GM19324 (cell line): ENCODE measurements around the gene RYR3.
A peak's percentile ranks its signal among the peaks of the same experiment; 100 is the strongest.

ENCODE experiments used
- ATAC-seq: cut with Tn5 transposase; IDR thresholded peaks from one replicate; pipeline ENCODE4 v1.9.1; 2021; ENCODE audit warnings: mild to moderate bottlenecking, moderate library complexity; ENCODE audit not compliant: unreplicated experiment, low FRiP score

RYR3 gene

GRCh38 chr15:33678602-33679001 lies 367.8 kb downstream of the RYR3 start:
- no peak for ATAC-seq

- ATAC-seq = no peak
Observed at GRCh38 chr15:33679061-33679460, 368.3 kb downstream of the RYR3 start.

- ATAC-seq = no peak
Observed at GRCh38 chr15:33680336-33680735, 369.6 kb downstream of the RYR3 start.

GRCh38 chr15:33693166-33693800 lies 382.5 kb downstream of the RYR3 start:
- ATAC-seq = no peak

GRCh38 chr15:33698126-33698525 lies 387.4 kb downstream of the RYR3 start:
- no peak for ATAC-seq

- ATAC-seq = no peak
Observed at GRCh38 chr15:33699145-33699544, 388.4 kb downstream of the RYR3 start.

GRCh38 chr15:33699691-33700447 lies 389.1 kb downstream of the RYR3 start:
- no peak for ATAC-seq

GRCh38 chr15:33700695-33701303 lies 390.0 kb downstream of the RYR3 start:
- no peak for ATAC-seq

- ATAC-seq = no peak
Observed at GRCh38 chr15:33701304-33701696, 390.5 kb downstream of the RYR3 start.

GRCh38 chr15:33706173-33706572 lies 395.4 kb downstream of the RYR3 start:
- no peak for ATAC-seq

GRCh38 chr15:33710748-33711147 lies 400.0 kb downstream of the RYR3 start:
- no peak for ATAC-seq

- ATAC-seq = no peak
Observed at GRCh38 chr15:33716025-33716424, 405.3 kb downstream of the RYR3 start.

- ATAC-seq = no peak
Observed at GRCh38 chr15:33720952-33721351, 410.2 kb downstream of the RYR3 start.

- peak; percentile 88 for ATAC-seq
Observed at GRCh38 chr15:33722005-33722672, 411.4 kb downstream of the RYR3 start.

GRCh38 chr15:33722673-33723015 lies 411.9 kb downstream of the RYR3 start:
- no peak for ATAC-seq

- ATAC-seq = no peak
Observed at GRCh38 chr15:33724321-33725036, 413.7 kb downstream of the RYR3 start.

- ATAC-seq = no peak
Observed at GRCh38 chr15:33729653-33730052, 418.9 kb downstream of the RYR3 start.

- no peak for ATAC-seq
Observed at GRCh38 chr15:33730815-33731214, 420.0 kb downstream of the RYR3 start.

GRCh38 chr15:33735143-33735542 lies 424.4 kb downstream of the RYR3 start:
- no peak for ATAC-seq

- ATAC-seq = no peak
Observed at GRCh38 chr15:33735637-33736247, 425.0 kb downstream of the RYR3 start.
